ENCODE data around the gene PLEKHO2.
"Not testable (repeated sequence)": the region's sequence is repeated elsewhere in the genome, so short reads cannot be mapped to it uniquely, and the experiment has no call there.

DNA sequence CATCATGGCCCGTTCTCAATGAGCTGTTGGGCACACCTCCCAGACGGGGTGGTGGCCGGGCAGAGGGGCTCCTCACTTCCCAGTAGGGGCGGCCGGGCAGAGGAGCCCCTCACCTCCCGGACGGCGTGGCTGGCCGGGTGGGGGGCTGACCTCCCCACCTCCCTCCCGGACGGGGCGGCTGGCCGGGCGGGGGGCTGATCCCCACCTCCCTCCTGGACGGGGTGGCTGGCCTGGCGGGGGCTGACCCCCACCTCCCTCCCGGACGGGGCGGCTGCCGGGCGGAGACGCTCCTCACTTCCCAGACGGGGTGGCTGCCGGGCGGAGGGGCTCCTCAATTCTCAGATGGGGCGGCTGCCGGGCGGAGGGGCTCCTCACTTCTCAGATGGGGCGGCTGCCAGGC is 42.8 kb upstream of the PLEKHO2 start:
- TF ChIP-seq, protein P1, sequence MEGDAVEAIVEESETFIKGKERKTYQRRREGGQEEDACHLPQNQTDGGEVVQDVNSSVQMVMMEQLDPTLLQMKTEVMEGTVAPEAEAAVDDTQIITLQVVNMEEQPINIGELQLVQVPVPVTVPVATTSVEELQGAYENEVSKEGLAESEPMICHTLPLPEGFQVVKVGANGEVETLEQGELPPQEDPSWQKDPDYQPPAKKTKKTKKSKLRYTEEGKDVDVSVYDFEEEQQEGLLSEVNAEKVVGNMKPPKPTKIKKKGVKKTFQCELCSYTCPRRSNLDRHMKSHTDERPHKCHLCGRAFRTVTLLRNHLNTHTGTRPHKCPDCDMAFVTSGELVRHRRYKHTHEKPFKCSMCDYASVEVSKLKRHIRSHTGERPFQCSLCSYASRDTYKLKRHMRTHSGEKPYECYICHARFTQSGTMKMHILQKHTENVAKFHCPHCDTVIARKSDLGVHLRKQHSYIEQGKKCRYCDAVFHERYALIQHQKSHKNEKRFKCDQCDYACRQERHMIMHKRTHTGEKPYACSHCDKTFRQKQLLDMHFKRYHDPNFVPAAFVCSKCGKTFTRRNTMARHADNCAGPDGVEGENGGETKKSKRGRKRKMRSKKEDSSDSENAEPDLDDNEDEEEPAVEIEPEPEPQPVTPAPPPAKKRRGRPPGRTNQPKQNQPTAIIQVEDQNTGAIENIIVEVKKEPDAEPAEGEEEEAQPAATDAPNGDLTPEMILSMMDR (IDR thresholded peaks at IDR 0.05; ENCODE audit: poor library complexity) = not testable (repeated sequence)
- TF ChIP-seq EZH2phosphoT487 (IDR thresholded peaks at IDR 0.05; ENCODE audit: low read depth, severe bottlenecking, unreplicated experiment); EZH2 (IDR thresholded peaks at IDR 0.05; ENCODE audit: borderline replicate concordance): not testable (repeated sequence)

Measured in hepatocyte (in vitro differentiated cells).